Endodermal cell (in vitro differentiated cells): Measurements from ENCODE around the gene OSBPL6. TPM values are rescaled to one million over a fixed set of nuclear protein-coding genes. Genes with fewer than 3 reads are reported as not detected.

ENCODE experiments used
- DNase-seq: peaks from one replicate; pipeline ENCODE4 v3.0.0-alpha.2; 2017
- H3K27ac ChIP-seq: 2 replicates; pipeline ENCODE4 v1.5.1; 2013; ENCODE audit warnings: mild to moderate bottlenecking, low read depth, low read length, moderate library complexity
- H3K27me3 ChIP-seq: 2 replicates; pipeline ENCODE4 v1.6.1; 2013; ENCODE audit warnings: mild to moderate bottlenecking, low read length, moderate library complexity; ENCODE audit not compliant: insufficient read depth, control insufficient read depth, poor library complexity, severe bottlenecking
- H3K36me3 ChIP-seq: 2 replicates; pipeline ENCODE4 v1.7.0; 2013; ENCODE audit warnings: mild to moderate bottlenecking, low read length, moderate library complexity; ENCODE audit not compliant: control insufficient read depth, insufficient read depth
- H3K4me1 ChIP-seq: one replicate; pipeline ENCODE4 v1.7.0; 2013; ENCODE audit warnings: low read length; ENCODE audit not compliant: control insufficient read depth, insufficient read depth
- H3K4me3 ChIP-seq: 2 replicates; pipeline ENCODE4 v1.5.1; 2013; ENCODE audit warnings: mild to moderate bottlenecking, low read length, moderate library complexity
- H3K9ac ChIP-seq: 2 replicates; pipeline ENCODE4 v1.6.1; 2013; ENCODE audit warnings: mild to moderate bottlenecking, low read length, moderate library complexity; ENCODE audit not compliant: poor library complexity, severe bottlenecking; ENCODE audit errors: extremely low read depth
- H3K9me3 ChIP-seq: 2 replicates; pipeline ENCODE4 v1.6.1; 2013; ENCODE audit warnings: mild to moderate bottlenecking, low read length, moderate library complexity; ENCODE audit not compliant: control insufficient read depth
- H3K27ac Mint-ChIP-seq: 2 replicates; pipeline ENCODE4 v1.8.0; 2020; ENCODE audit warnings: mixed read lengths
- H3K27me3 Mint-ChIP-seq: 2 replicates; pipeline ENCODE4 v1.8.0; 2021; ENCODE audit warnings: mild to moderate bottlenecking, mixed read lengths; ENCODE audit not compliant: insufficient read depth
- H3K36me3 Mint-ChIP-seq: 2 replicates; pipeline ENCODE4 v1.8.0; 2020; ENCODE audit warnings: low read depth, mixed read lengths
- H3K4me1 Mint-ChIP-seq: 2 replicates; pipeline ENCODE4 v1.8.0; 2020; ENCODE audit warnings: mixed read lengths
- H3K4me3 Mint-ChIP-seq: 2 replicates; pipeline ENCODE4 v1.8.0; 2020; ENCODE audit warnings: mild to moderate bottlenecking, moderate library complexity, mixed read lengths
- H3K9me3 Mint-ChIP-seq: 2 replicates; pipeline ENCODE4 v1.8.0; 2020; ENCODE audit warnings: mild to moderate bottlenecking, mixed read lengths
- CTCF ChIP-seq: fragments of 200-600 bp; sonication (generic); conservative IDR thresholded peaks from 2 replicates; pipeline ENCODE4 v1.5.0; 2021; ENCODE audit warnings: antibody characterized with exemption, mild to moderate bottlenecking
- WGBS, 2 experiments: methylation state at CpG; one replicate each; pipeline versions ENCODE4 v1.1.5 to v1.1.7; 2013; ENCODE audit warnings: missing lambda C conversion rate in 2 of 2, mixed read lengths in 1 of 2; ENCODE audit not compliant: insufficient coverage in 1 of 2, insufficient read length in 1 of 2; 5-methylcytosine and 5-hydroxymethylcytosine counted together
- total RNA-seq, 2 donors: library from RNA; stranded (reverse); fragmentation: NEBNext Ultra II Directional in 1 of 2; extraction: Animal tissue kit (Norgen Biotek cat#: 25700) in 1 of 2; gene quantifications; 2 replicates in 1 of 2; 3 replicates in 1 of 2; pipeline ENCODE4 v1.2.1, GENCODE V29; 2021

OSBPL6 gene
- total RNA-seq, 2 donors from 2014 or later = 3.4 to 3.6 TPM

DNA sequence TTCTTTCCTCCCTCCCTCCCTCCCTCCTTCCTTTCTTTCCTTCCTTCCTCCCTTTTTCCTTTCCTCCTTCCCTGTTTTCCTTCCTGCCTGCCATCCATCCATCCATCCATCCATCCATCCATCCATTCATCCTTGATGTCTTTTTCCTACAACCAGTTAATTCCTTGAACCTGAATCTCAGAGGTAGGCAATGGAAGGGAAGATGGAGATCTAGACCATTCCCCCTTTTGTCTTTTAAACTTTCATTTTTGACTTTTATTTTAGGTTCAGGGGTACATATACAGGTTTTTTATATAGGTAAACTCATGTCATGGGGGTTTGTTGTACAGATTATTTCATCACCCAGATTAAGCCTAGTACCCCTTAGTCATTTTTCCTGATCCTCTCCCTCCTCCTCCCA, 97.4 kb downstream of the OSBPL6 start:
- no peaks in the 10 kb centered on the region for H3K27me3 Mint-ChIP-seq

GRCh38 chr2:178292586-178292985, 98.3 kb downstream of the OSBPL6 start:
- no peak for DNase-seq
- peaks cover 12% of the 10 kb centered on the region for H3K36me3 Mint-ChIP-seq
- H3K9me3 ChIP-seq = peaks cover 16% of the 10 kb centered on the region
- H3K27ac Mint-ChIP-seq = no peak overlapping the region
- H3K27me3 ChIP-seq = no peaks in the 10 kb centered on the region
- H3K27me3 Mint-ChIP-seq = no peaks in the 10 kb centered on the region
- H3K4me1 ChIP-seq = no peaks in the 10 kb centered on the region
- H3K36me3 ChIP-seq = peaks cover 4% of the 10 kb centered on the region
- TF ChIP-seq CTCF = no peak
- H3K27ac ChIP-seq = no peak overlapping the region
- H3K4me3 ChIP-seq = no peak overlapping the region
- H3K9me3 Mint-ChIP-seq = peaks cover 12% of the 10 kb centered on the region
- peaks cover 3% of the 10 kb centered on the region for H3K4me1 Mint-ChIP-seq
- no peak overlapping the region for H3K4me3 Mint-ChIP-seq
- 92 to 94% methylated on average over 1 of the region's 1 CpG for WGBS, 2 experiments
- no peak overlapping the region for H3K9ac ChIP-seq

More for the DNA sequence above, 97.4 kb downstream of the OSBPL6 start:
- Histone ChIP-seq H3K27ac (no peak overlapping the region), H3K9me3 (peaks cover 16% of the 10 kb centered on the region), H3K9ac (no peak overlapping the region), H3K36me3 (peaks cover 4% of the 10 kb centered on the region), H3K4me3 (no peak overlapping the region), H3K27me3 (no peaks in the 10 kb centered on the region), H3K4me1 (no peaks in the 10 kb centered on the region)
- no peak for DNase-seq
- Mint-ChIP-seq H3K4me3 (no peak overlapping the region), H3K36me3 (peaks cover 12% of the 10 kb centered on the region), H3K27ac (no peak overlapping the region), H3K4me1 (peaks cover 3% of the 10 kb centered on the region), H3K9me3 (peaks cover 12% of the 10 kb centered on the region)
- no peak for TF ChIP-seq CTCF

- Histone ChIP-seq H3K4me3 (no peak overlapping the region), H3K27me3 (no peaks in the 10 kb centered on the region), H3K27ac (no peak overlapping the region), H3K9ac (no peak overlapping the region), H3K4me1 (no peaks in the 10 kb centered on the region), H3K9me3 (peaks cover 12% of the 10 kb centered on the region), H3K36me3 (no peaks in the 10 kb centered on the region)
- no peaks in the 10 kb centered on the region for H3K27me3 Mint-ChIP-seq
- H3K4me1 Mint-ChIP-seq = peaks cover 3% of the 10 kb centered on the region
- H3K4me3 Mint-ChIP-seq = no peak overlapping the region
- no peak for DNase-seq
- peaks cover 2% of the 10 kb centered on the region for H3K36me3 Mint-ChIP-seq
- 94% methylated on average over 4 of the region's 4 CpGs; no CpG with 5 or more reads in 1 of the 2 experiments for WGBS, 2 experiments
- H3K27ac Mint-ChIP-seq = no peak overlapping the region
- peaks cover 7% of the 10 kb centered on the region for H3K9me3 Mint-ChIP-seq
- TF ChIP-seq CTCF = no peak
Observed at GRCh38 chr2:178295115-178295514, 100.8 kb downstream of the OSBPL6 start.
